Tibial nerve (tissue), 3 donors: ENCODE data around the gene SIM2.

ENCODE experiments used
- CTCF ChIP-seq, 5 experiments: fragments of 200-600 bp in 3 of 5; fragments of 450-650 bp in 2 of 5; sonication (generic) in 3 of 5; IDR thresholded peaks; one replicate each; pipeline ENCODE4 v1.5.1; 2016 to 2019; ENCODE audit warnings: antibody characterized with exemption in 5 of 5, mild to moderate bottlenecking in 3 of 5, moderate library complexity in 2 of 5
- POLR2A ChIP-seq, 2 donors: fragments of 450-650 bp; IDR thresholded peaks; one replicate each; pipeline ENCODE4 v1.6.1; 2017; ENCODE audit warnings: antibody characterized with exemption in 2 of 2, mild to moderate bottlenecking in 2 of 2, moderate library complexity in 2 of 2

- TF ChIP-seq POLR2A (IDR thresholded peaks at IDR 0.05): no peak
- no peak for TF ChIP-seq CTCF (IDR thresholded peaks at IDR 0.05)
Observed at GRCh38 chr21:36688324-36688723, 10.6 kb upstream of the SIM2 start.
